ENCODE results near the gene TCP11L1. TPM values are rescaled to one million over a fixed set of nuclear protein-coding genes. Genes with fewer than 3 reads are reported as not detected.

TCP11L1 gene
- total RNA-seq = 4.7 TPM
- long read RNA-seq, partial matches to known transcripts = 0 of 6 reads
- long read RNA-seq, other reads (novel, unspliced or antisense) = 2 of 6 reads

GRCh38 chr11:33039274-33040032, at the start of gene TCP11L1:
TSS of gene TCP11L1 (plus strand) at chr11:33039572. CDS start at chr11:33043774, 4,202 bp downstream.
- TF ChIP-seq CTCF (IDR thresholded peaks at IDR 0.05; ENCODE audit: borderline replicate concordance) = no peak
- intact Hi-C loops (cut with micrococcal nuclease) = no loop called here

GRCh38 chr11:32990481-32990880, 48.9 kb upstream of the TCP11L1 start:
- TF ChIP-seq CTCF (IDR thresholded peaks at IDR 0.05; ENCODE audit: borderline replicate concordance) = no peak
- intact Hi-C loops (cut with micrococcal nuclease) = no loop called here
- H3K36me3 ChIP-seq = no peaks in the 10 kb centered on the region
- H3K4me3 ChIP-seq = no peak overlapping the region
- H3K27me3 ChIP-seq (ENCODE audit: low read depth) = no peaks in the 10 kb centered on the region
- DNase-seq = no peak
- H3K27ac ChIP-seq (replicated peaks) = no peak overlapping the region
- H3K4me1 ChIP-seq = no peaks in the 10 kb centered on the region
- peaks cover 34% of the 10 kb centered on the region for H3K9me3 ChIP-seq (replicated peaks)

More at GRCh38 chr11:33039274-33040032, at the start of gene TCP11L1:
- H3K27me3 ChIP-seq (ENCODE audit: low read depth) = no peaks in the 10 kb centered on the region
- DNase-seq = peak; percentile 86
- H3K36me3 ChIP-seq = no peaks in the 10 kb centered on the region
- peaks cover 28% of the 10 kb centered on the region for H3K4me1 ChIP-seq
- H3K4me3 ChIP-seq = peak within 1 kb of the TSS; percentile 90
- H3K9me3 ChIP-seq (replicated peaks) = no peaks in the 10 kb centered on the region
- peak within 1 kb of the TSS; percentile 100 for H3K27ac ChIP-seq (replicated peaks)

GRCh38 chr11:32991427-32991826, 47.9 kb upstream of the TCP11L1 start:
- TF ChIP-seq CTCF (IDR thresholded peaks at IDR 0.05; ENCODE audit: borderline replicate concordance) = no peak
- intact Hi-C loops (cut with micrococcal nuclease) = no loop called here
- no peak overlapping the region for H3K27ac ChIP-seq (replicated peaks)

GRCh38 chr11:32991898-32992297, 47.5 kb upstream of the TCP11L1 start:
- Histone ChIP-seq H3K9me3 (replicated peaks) (peaks cover 34% of the 10 kb centered on the region), H3K36me3 (no peaks in the 10 kb centered on the region), H3K4me3 (no peak overlapping the region), H3K27ac (replicated peaks) (no peak overlapping the region), H3K4me1 (no peaks in the 10 kb centered on the region), H3K27me3 (ENCODE audit: low read depth) (no peaks in the 10 kb centered on the region)
- DNase-seq = no peak
- no peak for TF ChIP-seq CTCF (IDR thresholded peaks at IDR 0.05; ENCODE audit: borderline replicate concordance)
- intact Hi-C loops (cut with micrococcal nuclease) = no loop called here

More at GRCh38 chr11:32991427-32991826, 47.9 kb upstream of the TCP11L1 start:
- Histone ChIP-seq H3K4me3 (no peak overlapping the region), H3K9me3 (replicated peaks) (peaks cover 34% of the 10 kb centered on the region), H3K27me3 (ENCODE audit: low read depth) (no peaks in the 10 kb centered on the region), H3K36me3 (no peaks in the 10 kb centered on the region), H3K4me1 (no peaks in the 10 kb centered on the region)
- no peak for DNase-seq

- Histone ChIP-seq H3K27me3 (ENCODE audit: low read depth) (peaks cover 8% of the 10 kb centered on the region), H3K4me3 (no peak overlapping the region), H3K36me3 (no peaks in the 10 kb centered on the region), H3K4me1 (no peaks in the 10 kb centered on the region), H3K9me3 (replicated peaks) (peaks cover 12% of the 10 kb centered on the region), H3K27ac (replicated peaks) (no peak overlapping the region)
- TF ChIP-seq CTCF (IDR thresholded peaks at IDR 0.05; ENCODE audit: borderline replicate concordance) = no peak
- no peak for DNase-seq
- intact Hi-C loops (cut with micrococcal nuclease) = no loop called here
These were observed 39.2 kb upstream of the TCP11L1 start for GRCh38 chr11:33000181-33000580.
